GM19455 (cell line): ENCODE results near the gene CORO7.

Source experiments
- ATAC-seq: cut with Tn5 transposase; IDR thresholded peaks from one replicate; pipeline ENCODE4 v1.9.1; 2021; ENCODE audit not compliant: unreplicated experiment

Gene CORO7

GRCh38 chr16:4313563-4314531, 102.5 kb downstream of the CORO7 start:
- no peak for ATAC-seq

- ATAC-seq: no peak
Observed at GRCh38 chr16:4309833-4310266, 106.5 kb downstream of the CORO7 start.

GRCh38 chr16:4309102-4309832, 107.1 kb downstream of the CORO7 start:
- no peak for ATAC-seq

DNA sequence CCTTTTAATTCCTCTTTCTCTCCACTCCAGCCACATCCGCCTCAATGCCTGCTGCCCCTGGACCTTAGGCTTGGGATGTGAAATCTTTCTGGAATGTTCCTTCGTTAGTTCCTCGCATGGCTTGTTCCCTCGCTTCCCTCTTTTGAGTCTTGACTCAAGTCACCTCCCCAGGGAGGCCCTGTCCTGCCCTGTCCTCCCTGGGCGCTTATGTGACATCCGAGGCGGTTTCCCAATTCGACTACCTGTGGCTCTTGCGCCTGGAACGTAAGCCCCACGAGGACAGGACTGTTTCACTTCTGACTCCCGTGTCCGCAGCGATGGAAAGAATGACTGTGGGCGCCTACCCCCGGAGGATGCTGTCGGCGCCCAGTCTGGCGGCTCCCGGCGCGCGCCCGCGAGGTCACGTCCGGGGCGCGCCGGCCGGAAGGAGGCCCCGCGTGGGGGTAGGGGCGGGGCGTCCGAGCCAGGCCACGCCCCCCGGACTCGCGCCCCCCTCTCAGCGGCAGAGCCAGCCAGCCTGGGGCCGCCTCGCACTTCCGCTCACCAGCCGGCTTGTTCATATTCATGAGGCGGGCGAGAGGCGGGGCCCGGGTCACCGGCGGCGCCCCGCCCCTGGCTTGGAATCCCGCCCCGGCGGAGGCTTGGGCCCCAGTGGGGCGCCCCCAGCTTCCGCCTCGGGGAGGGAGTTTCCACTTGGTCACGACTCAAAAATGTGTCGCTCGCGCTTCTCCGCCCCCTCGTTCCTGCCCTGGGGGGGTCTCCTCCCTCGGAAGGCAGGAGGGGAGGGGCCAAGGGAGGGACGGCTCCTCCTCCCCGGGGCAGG, 109.0 kb downstream of the CORO7 start:
- ATAC-seq: peak; percentile 89

- no peak for ATAC-seq
Observed at GRCh38 chr16:4306470-4307214, 109.8 kb downstream of the CORO7 start.
